Measurements from ENCODE around the gene RAP2C.

RAP2C gene

DNA sequence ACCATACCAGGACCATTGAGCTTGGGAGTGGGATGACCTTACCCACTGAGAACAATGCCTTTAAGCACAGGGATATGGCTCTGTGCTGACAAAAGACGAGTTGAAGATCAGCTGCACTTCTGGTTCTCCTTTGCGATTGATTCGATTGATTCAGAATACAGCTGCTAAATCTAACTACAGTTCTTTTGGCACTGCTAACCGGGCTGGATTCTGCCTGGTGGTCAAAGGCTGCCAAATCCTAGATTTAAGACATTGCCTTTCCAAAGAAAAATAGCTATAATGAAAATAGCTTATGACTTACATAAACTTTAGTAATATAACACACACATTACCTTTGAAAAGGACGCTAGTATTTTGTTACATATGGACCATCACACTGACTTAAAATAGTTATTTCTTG lies 18.3 kb downstream of the RAP2C start:
- TF ChIP-seq POLR2A (IDR thresholded peaks at IDR 0.05; ENCODE audit: extremely low read depth, insufficient read length): no peak
- no peak for TF ChIP-seq MYC (IDR thresholded peaks at IDR 0.05; ENCODE audit: low read depth, low read length)
- TF ChIP-seq, protein P1, sequence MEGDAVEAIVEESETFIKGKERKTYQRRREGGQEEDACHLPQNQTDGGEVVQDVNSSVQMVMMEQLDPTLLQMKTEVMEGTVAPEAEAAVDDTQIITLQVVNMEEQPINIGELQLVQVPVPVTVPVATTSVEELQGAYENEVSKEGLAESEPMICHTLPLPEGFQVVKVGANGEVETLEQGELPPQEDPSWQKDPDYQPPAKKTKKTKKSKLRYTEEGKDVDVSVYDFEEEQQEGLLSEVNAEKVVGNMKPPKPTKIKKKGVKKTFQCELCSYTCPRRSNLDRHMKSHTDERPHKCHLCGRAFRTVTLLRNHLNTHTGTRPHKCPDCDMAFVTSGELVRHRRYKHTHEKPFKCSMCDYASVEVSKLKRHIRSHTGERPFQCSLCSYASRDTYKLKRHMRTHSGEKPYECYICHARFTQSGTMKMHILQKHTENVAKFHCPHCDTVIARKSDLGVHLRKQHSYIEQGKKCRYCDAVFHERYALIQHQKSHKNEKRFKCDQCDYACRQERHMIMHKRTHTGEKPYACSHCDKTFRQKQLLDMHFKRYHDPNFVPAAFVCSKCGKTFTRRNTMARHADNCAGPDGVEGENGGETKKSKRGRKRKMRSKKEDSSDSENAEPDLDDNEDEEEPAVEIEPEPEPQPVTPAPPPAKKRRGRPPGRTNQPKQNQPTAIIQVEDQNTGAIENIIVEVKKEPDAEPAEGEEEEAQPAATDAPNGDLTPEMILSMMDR (IDR thresholded peaks at IDR 0.05; ENCODE audit: low read depth, low read length): no peak
- TF ChIP-seq, protein P2, sequence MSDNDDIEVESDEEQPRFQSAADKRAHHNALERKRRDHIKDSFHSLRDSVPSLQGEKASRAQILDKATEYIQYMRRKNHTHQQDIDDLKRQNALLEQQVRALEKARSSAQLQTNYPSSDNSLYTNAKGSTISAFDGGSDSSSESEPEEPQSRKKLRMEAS (IDR thresholded peaks at IDR 0.05; ENCODE audit: low read depth, low read length): no peak
- H3K4me3 ChIP-seq (ENCODE audit: low read depth, low read length): no peak overlapping the region
- DNase-seq (ENCODE audit: low read depth): no peak

GRCh38 chrX:132199941-132200340 lies 19.3 kb downstream of the RAP2C start:
- no peak for DNase-seq (ENCODE audit: low read depth)
- H3K4me3 ChIP-seq (ENCODE audit: low read depth, low read length): no peak overlapping the region
- no peak for TF ChIP-seq MYC (IDR thresholded peaks at IDR 0.05; ENCODE audit: low read depth, low read length)

DNA sequence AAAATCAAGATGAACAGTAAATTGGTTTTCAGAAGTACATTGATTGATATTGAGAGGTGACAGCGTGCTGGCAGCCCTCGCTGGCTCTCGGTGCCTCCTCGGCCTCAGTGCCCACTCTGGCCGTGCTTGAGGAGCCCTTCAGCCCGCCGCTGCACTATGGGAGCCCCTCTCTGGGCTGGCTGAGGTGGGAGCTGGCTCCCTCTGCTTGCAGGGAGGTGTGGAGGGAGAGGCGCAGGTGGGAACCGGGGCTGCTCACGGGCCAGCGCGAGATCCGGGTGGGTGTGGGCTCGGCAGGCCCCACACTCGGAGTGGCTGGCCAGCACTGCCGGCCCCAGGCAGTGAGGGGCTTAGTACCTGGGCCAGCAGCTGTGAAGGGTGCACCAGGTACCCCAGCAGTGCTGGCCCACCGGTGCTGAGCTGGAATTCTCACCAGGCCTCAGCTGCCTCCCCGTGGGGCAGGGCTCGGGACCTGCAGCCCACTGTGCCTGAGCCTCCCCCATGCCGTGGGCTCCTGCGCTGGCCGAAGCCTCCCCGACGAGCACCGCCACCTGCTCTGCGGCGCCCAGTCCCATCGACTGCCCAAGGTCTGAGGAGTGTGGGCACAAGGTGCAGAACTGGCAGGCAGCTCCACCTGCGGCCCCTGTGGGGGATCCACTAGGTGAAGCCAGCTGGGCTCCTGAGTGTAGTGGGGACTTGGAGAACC lies 25.2 kb downstream of the RAP2C start:
- TF ChIP-seq, protein P2 (IDR thresholded peaks at IDR 0.05; ENCODE audit: low read depth, low read length): no peak
- TF ChIP-seq, protein P1 (IDR thresholded peaks at IDR 0.05; ENCODE audit: low read depth, low read length): no peak
- TF ChIP-seq POLR2A (IDR thresholded peaks at IDR 0.05; ENCODE audit: extremely low read depth, insufficient read length) (no peak), MYC (IDR thresholded peaks at IDR 0.05; ENCODE audit: low read depth, low read length) (no peak)
- DNase-seq (ENCODE audit: low read depth): no peak
- H3K4me3 ChIP-seq (ENCODE audit: low read depth, low read length): no peak overlapping the region

- DNase-seq (ENCODE audit: low read depth): no peak
- TF ChIP-seq, protein P2 (IDR thresholded peaks at IDR 0.05; ENCODE audit: low read depth, low read length): no peak
- TF ChIP-seq, protein P1 (IDR thresholded peaks at IDR 0.05; ENCODE audit: low read depth, low read length): no peak
- TF ChIP-seq POLR2A (IDR thresholded peaks at IDR 0.05; ENCODE audit: extremely low read depth, insufficient read length): no peak
- no peak for TF ChIP-seq MYC (IDR thresholded peaks at IDR 0.05; ENCODE audit: low read depth, low read length)
- H3K4me3 ChIP-seq (ENCODE audit: low read depth, low read length): no peak overlapping the region
Observed at GRCh38 chrX:132191938-132192337, 27.3 kb downstream of the RAP2C start.

DNA sequence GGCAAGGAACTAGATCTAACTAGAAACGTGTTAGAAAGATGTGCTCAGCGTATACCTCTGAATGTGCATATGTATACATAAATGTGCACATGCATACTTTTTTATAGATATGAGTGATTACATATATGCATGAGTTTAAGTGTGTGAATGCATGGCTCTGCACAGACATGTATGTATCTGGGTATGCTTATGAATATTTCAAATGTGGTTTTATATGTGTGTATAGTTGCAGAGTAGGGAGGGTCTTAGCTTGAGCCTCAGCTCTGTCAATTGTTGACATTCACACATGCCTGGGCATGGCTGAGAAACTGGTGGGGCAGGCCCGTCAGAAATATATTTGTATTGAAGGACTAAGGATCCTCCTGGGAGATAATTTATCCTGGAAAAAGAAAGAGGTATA lies 31.1 kb downstream of the RAP2C start:
- TF ChIP-seq MYC (IDR thresholded peaks at IDR 0.05; ENCODE audit: low read depth, low read length): no peak
- no peak for TF ChIP-seq POLR2A (IDR thresholded peaks at IDR 0.05; ENCODE audit: extremely low read depth, insufficient read length)
- TF ChIP-seq, protein P2 (IDR thresholded peaks at IDR 0.05; ENCODE audit: low read depth, low read length): no peak
- TF ChIP-seq, protein P1 (IDR thresholded peaks at IDR 0.05; ENCODE audit: low read depth, low read length): no peak
- no peak overlapping the region for H3K4me3 ChIP-seq (ENCODE audit: low read depth, low read length)
- DNase-seq (ENCODE audit: low read depth): no peak

DNA sequence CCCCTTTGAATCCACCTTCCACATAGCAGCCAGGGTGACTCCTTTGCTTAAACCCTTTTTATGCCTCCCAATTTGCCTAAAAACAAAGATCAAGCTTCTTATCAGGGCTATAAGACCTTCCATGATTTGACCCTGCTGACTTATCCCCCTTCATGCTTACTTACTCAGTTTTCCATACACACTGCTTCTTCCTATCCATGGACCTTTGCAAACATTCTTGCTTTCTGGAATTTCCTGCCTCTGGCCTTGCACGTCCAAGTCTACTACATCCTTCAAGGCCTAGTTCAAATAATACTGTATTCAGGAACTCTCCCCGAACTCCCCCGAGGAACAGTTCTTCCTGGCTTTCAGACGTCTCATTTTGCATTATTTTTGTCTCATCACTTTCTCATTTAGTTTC lies 31.8 kb downstream of the RAP2C start:
- no peak for TF ChIP-seq POLR2A (IDR thresholded peaks at IDR 0.05; ENCODE audit: extremely low read depth, insufficient read length)
- no peak for TF ChIP-seq MYC (IDR thresholded peaks at IDR 0.05; ENCODE audit: low read depth, low read length)
- TF ChIP-seq, protein P1 (IDR thresholded peaks at IDR 0.05; ENCODE audit: low read depth, low read length): no peak
- no peak for DNase-seq (ENCODE audit: low read depth)
- H3K4me3 ChIP-seq (ENCODE audit: low read depth, low read length): no peak overlapping the region
